SK-N-SH (cell line): ENCODE measurements around the gene PSMG4.

Source experiments
- CHD2 ChIP-seq: fragments of 150-350 bp; IDR thresholded peaks from 2 replicates; pipeline ENCODE4 v1.6.1; 2018; ENCODE audit warnings: low read length; ENCODE audit not compliant: partially characterized antibody
- CTCF ChIP-seq: fragments of 200-600 bp; sonication (generic); IDR thresholded peaks from 2 replicates; pipeline ENCODE4 v1.6.1; 2017; ENCODE audit warnings: antibody characterized with exemption, mild to moderate bottlenecking, moderate library complexity
- EP300 ChIP-seq, 2 experiments: IDR thresholded peaks; 2 replicates each; pipeline versions ENCODE4 v1.4.0 to v1.6.1; 2012; ENCODE audit warnings: borderline replicate concordance in 1 of 2, low read depth in 1 of 2, low read length in 1 of 2
- EZH2phosphoT487 ChIP-seq: fragments of 200-600 bp; sonication (generic); IDR thresholded peaks from 2 replicates; pipeline ENCODE4 v1.6.1; 2017; ENCODE audit warnings: low read depth, mixed run types, mild to moderate bottlenecking, antibody characterized with exemption, moderate library complexity, borderline replicate concordance
- MAX ChIP-seq: IDR thresholded peaks from 2 replicates; pipeline ENCODE4 v1.4.0; 2012; ENCODE audit warnings: low read depth
- MEF2A ChIP-seq: IDR thresholded peaks from 2 replicates; pipeline ENCODE4 v1.4.0; 2012; ENCODE audit warnings: low read depth, borderline replicate concordance
- SIN3A ChIP-seq: IDR thresholded peaks from 2 replicates; pipeline ENCODE4 v1.6.1; 2012; ENCODE audit warnings: low read depth, mild to moderate bottlenecking, low read length, moderate library complexity, borderline replicate concordance
- USF1 ChIP-seq: IDR thresholded peaks from 2 replicates; pipeline ENCODE4 v1.4.0; 2012; ENCODE audit warnings: low read depth, borderline replicate concordance
- USF2 ChIP-seq: fragments of 150-350 bp; IDR thresholded peaks from 2 replicates; pipeline ENCODE4 v1.6.1; 2017; ENCODE audit warnings: antibody characterized with exemption, low read length, low read depth, borderline replicate concordance

- TF ChIP-seq CHD2 = no peak
- TF ChIP-seq MAX = no peak
- no peak for TF ChIP-seq CTCF
- TF ChIP-seq MEF2A = no peak
- no peak for TF ChIP-seq EP300 (IDR thresholded peaks at IDR 0.05; ENCODE audit: borderline replicate concordance in 1 of 2, low read depth in 1 of 2, low read length in 1 of 2)
- TF ChIP-seq USF2 = no peak
- no peak for TF ChIP-seq SIN3A
- no peak for TF ChIP-seq USF1
- no peak for TF ChIP-seq EZH2phosphoT487
Measured at GRCh38 chr6:3310703-3311102, 52.0 kb downstream of the PSMG4 start.
